Measurements from ENCODE around the gene SYN1. TPM values are rescaled to one million over a fixed set of nuclear protein-coding genes. Genes with fewer than 3 reads are reported as not detected.

Gene SYN1
- total RNA-seq, 3 donors from 2014 or later: 0.78 to 4.1 (median 1.6) TPM

DNA sequence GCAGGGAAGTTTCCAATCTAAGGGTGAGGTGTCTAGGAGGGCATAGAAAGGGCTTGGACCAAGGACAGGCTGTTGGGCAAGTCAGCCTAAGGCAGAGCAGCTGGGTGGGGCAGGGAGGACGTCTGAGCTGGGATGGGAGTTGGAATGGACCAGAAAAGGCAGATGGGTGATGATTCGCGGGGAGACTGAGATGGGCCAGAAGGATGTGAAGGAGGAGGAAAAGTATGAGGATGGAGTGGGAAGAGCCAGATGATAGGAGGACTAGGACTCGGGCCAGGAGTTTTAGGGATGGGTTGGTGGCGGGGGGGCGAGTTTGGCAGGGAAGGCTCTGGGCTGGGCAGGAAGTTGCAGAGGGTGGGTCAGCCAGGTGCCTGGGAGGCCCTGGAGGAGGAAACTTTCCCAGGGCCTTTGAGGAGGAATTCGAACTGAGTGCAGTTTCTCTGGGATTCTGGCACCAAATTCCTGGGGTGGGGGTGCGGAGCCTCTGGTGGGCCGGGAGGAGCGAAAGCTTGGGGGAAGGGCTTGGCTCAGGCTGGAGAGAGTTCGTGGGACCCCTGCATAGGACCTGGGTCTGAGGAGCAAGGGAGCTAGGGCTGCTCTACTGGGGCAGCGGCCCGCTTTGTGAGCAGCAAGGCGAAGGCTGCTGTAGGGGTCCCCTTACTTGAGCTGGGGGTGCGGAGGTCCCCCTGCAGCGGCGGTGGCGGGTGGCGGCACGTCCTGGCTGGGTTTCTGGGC is 46.1 kb downstream of the SYN1 start:
- H3K36me3 ChIP-seq (ENCODE audit: low read depth): no peaks in the 10 kb centered on the region
- TF ChIP-seq CTCF (IDR thresholded peaks at IDR 0.05): no peak
- ATAC-seq: peak; percentile 73
- peaks cover 6% of the 10 kb centered on the region for H3K4me1 ChIP-seq (ENCODE audit: low read depth)
- H3K9me3 ChIP-seq: no peaks in the 10 kb centered on the region
- DNase-seq: peak; percentile 42 to 63 (median 60)
- intact Hi-C loops (cut with DNase I, micrococcal nuclease): no loop called here
- H3K4me3 ChIP-seq: no peak overlapping the region

GRCh38 chrX:47572773-47573340 is 46.8 kb downstream of the SYN1 start:
- Histone ChIP-seq H3K36me3 (ENCODE audit: low read depth) (no peaks in the 10 kb centered on the region), H3K4me3 (no peak overlapping the region), H3K4me1 (ENCODE audit: low read depth) (peaks cover 6% of the 10 kb centered on the region), H3K9me3 (no peaks in the 10 kb centered on the region)
- ATAC-seq: peak; percentile 21
- DNase-seq: no peak
- no peak for TF ChIP-seq CTCF (IDR thresholded peaks at IDR 0.05)
- intact Hi-C loops (cut with DNase I, micrococcal nuclease): no loop called here

GRCh38 chrX:47571896-47572295 is 47.8 kb downstream of the SYN1 start:
- Histone ChIP-seq H3K4me1 (ENCODE audit: low read depth) (peaks cover 6% of the 10 kb centered on the region), H3K9me3 (no peaks in the 10 kb centered on the region), H3K4me3 (no peak overlapping the region), H3K36me3 (ENCODE audit: low read depth) (no peaks in the 10 kb centered on the region)
- intact Hi-C loops (cut with DNase I, micrococcal nuclease): no loop called here
- ATAC-seq: no peak
- no peak for DNase-seq
- TF ChIP-seq CTCF (IDR thresholded peaks at IDR 0.05): no peak

DNA sequence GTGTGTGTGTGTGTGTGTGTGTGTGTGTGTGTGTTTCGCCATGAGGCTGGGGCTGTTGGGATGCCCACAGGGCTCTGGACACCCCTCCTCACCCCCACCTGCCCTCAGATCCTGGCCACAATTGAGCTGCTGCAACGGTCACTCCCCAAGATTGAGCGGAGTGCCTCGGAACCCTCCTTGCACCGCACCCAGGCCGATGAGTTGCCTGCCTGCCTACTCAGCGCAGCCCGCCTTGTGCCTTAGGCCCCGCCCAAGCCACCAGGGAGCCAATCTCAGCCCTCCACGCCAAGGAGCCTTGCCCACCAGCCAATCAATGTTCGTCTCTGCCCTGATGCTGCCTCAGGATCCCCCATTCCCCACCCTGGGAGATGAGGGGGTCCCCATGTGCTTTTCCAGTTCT is 48.4 kb downstream of the SYN1 start:
- peaks cover 6% of the 10 kb centered on the region for H3K4me1 ChIP-seq (ENCODE audit: low read depth)
- H3K4me3 ChIP-seq: no peak overlapping the region
- DNase-seq: no peak
- H3K9me3 ChIP-seq: no peaks in the 10 kb centered on the region
- no peaks in the 10 kb centered on the region for H3K36me3 ChIP-seq (ENCODE audit: low read depth)
- intact Hi-C loops (cut with DNase I, micrococcal nuclease): no loop called here
- no peak for ATAC-seq
- no peak for TF ChIP-seq CTCF (IDR thresholded peaks at IDR 0.05)

GRCh38 chrX:47570794-47571193 is 48.9 kb downstream of the SYN1 start:
- H3K36me3 ChIP-seq (ENCODE audit: low read depth): no peaks in the 10 kb centered on the region
- ATAC-seq (no peak), DNase-seq (no peak)
- no peak for TF ChIP-seq CTCF (IDR thresholded peaks at IDR 0.05)
- intact Hi-C loops (cut with DNase I, micrococcal nuclease): no loop called here
- no peaks in the 10 kb centered on the region for H3K9me3 ChIP-seq
- H3K4me1 ChIP-seq (ENCODE audit: low read depth): peaks cover 6% of the 10 kb centered on the region
- no peak overlapping the region for H3K4me3 ChIP-seq

All from mucosa of descending colon (tissue), 3 donors.